H1 (cell line): ENCODE data around the gene CCDC116. TPM values are rescaled to one million over a fixed set of nuclear protein-coding genes. Genes with fewer than 3 reads are reported as not detected.

ENCODE experiments used
- BCL11A ChIP-seq, 2 experiments: IDR thresholded peaks; one replicate each; pipeline ENCODE4 v1.6.1; 2011; ENCODE audit warnings: low read depth in 2 of 2, low read length in 2 of 2, mild to moderate bottlenecking in 2 of 2
- CBX8 ChIP-seq: fragments of 300-800, 300-1000 bp; sonication (generic); IDR thresholded peaks from 2 replicates; pipeline ENCODE4 v1.7.1; 2016; ENCODE audit warnings: low read depth, low read length, borderline replicate concordance
- CEBPB ChIP-seq: IDR thresholded peaks from 2 replicates; pipeline ENCODE4 v1.6.1; 2012; ENCODE audit warnings: low read depth, low read length
- CREB1 ChIP-seq: IDR thresholded peaks from 2 replicates; pipeline ENCODE4 v1.6.1; 2012; ENCODE audit warnings: inconsistent platforms
- CTCF ChIP-seq, 3 experiments: IDR thresholded peaks; 1 replicate in 2 of 3; 2 replicates in 1 of 3; pipeline versions ENCODE4 v1.5.1 to v1.6.1; 2011; ENCODE audit warnings: low read length in 3 of 3, mild to moderate bottlenecking in 3 of 3, inconsistent platforms in 2 of 3, low read depth in 1 of 3, moderate library complexity in 1 of 3; ENCODE audit not compliant: insufficient read depth in 1 of 3; ENCODE audit errors: control extremely low read depth in 1 of 3
- EGR1 ChIP-seq: IDR thresholded peaks from 2 replicates; pipeline ENCODE4 v1.6.1; 2011; ENCODE audit warnings: low read depth, low read length, borderline replicate concordance
- EZH2 ChIP-seq: fragments of 200-600 bp; sonication (generic); IDR thresholded peaks from 2 replicates; pipeline ENCODE4 v1.7.1; 2012; ENCODE audit warnings: low read depth, mild to moderate bottlenecking, moderate library complexity, low read length, inconsistent platforms; ENCODE audit not compliant: severe bottlenecking
- GTF2F1 ChIP-seq: IDR thresholded peaks from 2 replicates; pipeline ENCODE4 v1.6.1; 2012; ENCODE audit warnings: low read depth, low read length, improper control_type of control experiment, borderline replicate concordance
- KDM5A ChIP-seq: fragments of 200-600 bp; IDR thresholded peaks from 2 replicates; pipeline ENCODE4 v1.7.1; 2012; ENCODE audit warnings: mild to moderate bottlenecking, low read length, inconsistent platforms, mixed read lengths
- NRF1 ChIP-seq: IDR thresholded peaks from 2 replicates; pipeline ENCODE4 v1.6.1; 2011; ENCODE audit warnings: mild to moderate bottlenecking, low read depth, low read length, improper control_type of control experiment
- PHF8 ChIP-seq: fragments of 200-600 bp; sonication (generic); conservative IDR thresholded peaks from 2 replicates; pipeline ENCODE4 v1.7.1; 2012; ENCODE audit warnings: low read depth, mild to moderate bottlenecking, inconsistent platforms, low read length, moderate library complexity
- RFX5 ChIP-seq: IDR thresholded peaks from 2 replicates; pipeline ENCODE4 v1.6.1; 2011; ENCODE audit warnings: low read depth, low read length, improper control_type of control experiment, borderline replicate concordance
- SAP30 ChIP-seq: fragments of 300-600 bp; sonication (generic); IDR thresholded peaks from 2 replicates; pipeline ENCODE4 v1.7.1; 2012; ENCODE audit warnings: low read length, moderate library complexity, mild to moderate bottlenecking, inconsistent platforms; ENCODE audit not compliant: insufficient read depth, insufficient replicate concordance
- SP1 ChIP-seq: IDR thresholded peaks from 2 replicates; pipeline ENCODE4 v1.6.1; 2011; ENCODE audit warnings: low read depth, low read length
- SP4 ChIP-seq: IDR thresholded peaks from 2 replicates; pipeline ENCODE4 v1.6.1; 2012; ENCODE audit warnings: low read length, inconsistent platforms
- SRF ChIP-seq: IDR thresholded peaks from 2 replicates; pipeline ENCODE4 v1.6.1; 2011; ENCODE audit warnings: mild to moderate bottlenecking, low read depth, low read length, moderate library complexity
- YY1 ChIP-seq: IDR thresholded peaks from 2 replicates; pipeline ENCODE4 v1.6.1; 2011; ENCODE audit warnings: low read depth, mild to moderate bottlenecking, low read length
- polyA plus RNA-seq, 7 experiments: library from polyadenylated mRNA; depleted of rRNA in 3 of 7; stranded (reverse) in 5 of 7; unstranded in 2 of 7; fragments of >200 nt in 5 of 7; fragments of 200-250 nt in 2 of 7; gene quantifications; 1 replicate in 5 of 7; 2 replicates in 1 of 7; 4 replicates in 1 of 7; pipeline versions ENCODE4 v1.2.1 to v1.2.3, GENCODE V29; 2011 to 2013; ENCODE audit warnings: missing spikeins in 2 of 7, mixed read lengths in 2 of 7
- total RNA-seq: library from RNA; stranded (reverse); fragmentation: NEBNext Ultra II Directional; extraction: Animal tissue kit (Norgen Biotek cat#: 25700); gene quantifications from 2 replicates; pipeline ENCODE4 v1.2.1, GENCODE V29; 2021
- TF ChIP-seq, protein P1 (sequence below): IDR thresholded peaks from 2 replicates; pipeline ENCODE4 v1.6.1; 2012; ENCODE audit warnings: low read length, inconsistent platforms
- TF ChIP-seq, protein P2 (sequence below): IDR thresholded peaks from 2 replicates; pipeline ENCODE4 v1.6.1; 2011; ENCODE audit warnings: low read depth, mild to moderate bottlenecking, low read length; ENCODE audit not compliant: insufficient read depth

Gene CCDC116
- total and polyA plus RNA-seq, 2 of the 8 experiments (the other 6 are each of a cell fraction or from before 2014, with no cell fraction given) = 0.08 TPM; not detected in 1

- TF ChIP-seq, protein P1, sequence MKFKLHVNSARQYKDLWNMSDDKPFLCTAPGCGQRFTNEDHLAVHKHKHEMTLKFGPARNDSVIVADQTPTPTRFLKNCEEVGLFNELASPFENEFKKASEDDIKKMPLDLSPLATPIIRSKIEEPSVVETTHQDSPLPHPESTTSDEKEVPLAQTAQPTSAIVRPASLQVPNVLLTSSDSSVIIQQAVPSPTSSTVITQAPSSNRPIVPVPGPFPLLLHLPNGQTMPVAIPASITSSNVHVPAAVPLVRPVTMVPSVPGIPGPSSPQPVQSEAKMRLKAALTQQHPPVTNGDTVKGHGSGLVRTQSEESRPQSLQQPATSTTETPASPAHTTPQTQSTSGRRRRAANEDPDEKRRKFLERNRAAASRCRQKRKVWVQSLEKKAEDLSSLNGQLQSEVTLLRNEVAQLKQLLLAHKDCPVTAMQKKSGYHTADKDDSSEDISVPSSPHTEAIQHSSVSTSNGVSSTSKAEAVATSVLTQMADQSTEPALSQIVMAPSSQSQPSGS = no peak
- TF ChIP-seq NRF1 (no peak), YY1 (peak; percentile 58; the same call in 1 of the 2 replicates), SP4 (no peak), GTF2F1 (no peak), SAP30 (peak; percentile 53), KDM5A (no peak), CREB1 (peak; percentile 74; the same call in 1 of the 2 replicates), CEBPB (no peak), CTCF (IDR thresholded peaks at IDR 0.05; ENCODE audit: control extremely low read depth in 1 of 3, insufficient read depth in 1 of 3, low read depth in 1 of 3, low read length in 3 of 3) (peak; percentile 70 to 89 (median 73)), EGR1 (0 out of 2 replicates have a peak, but pooled peaks have one; percentile 26), SP1 (peak; percentile 45; the same call in 1 of the 2 replicates), PHF8 (peak; percentile 91), BCL11A (IDR thresholded peaks at IDR 0.05; ENCODE audit: low read depth in 2 of 2, low read length in 2 of 2) (no peak), RFX5 (no peak), EZH2 (no peak), SRF (no peak), CBX8 (no peak)
- TF ChIP-seq, protein P2, sequence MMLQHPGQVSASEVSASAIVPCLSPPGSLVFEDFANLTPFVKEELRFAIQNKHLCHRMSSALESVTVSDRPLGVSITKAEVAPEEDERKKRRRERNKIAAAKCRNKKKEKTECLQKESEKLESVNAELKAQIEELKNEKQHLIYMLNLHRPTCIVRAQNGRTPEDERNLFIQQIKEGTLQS = no peak
Observed at GRCh38 chr22:21629255-21630149, 3.1 kb upstream of the CCDC116 start, which contains the start of gene YDJC (continued).
